Adrenal gland (tissue), 12 donors: ENCODE measurements around the gene NHERF1. TPM values are rescaled to one million over a fixed set of nuclear protein-coding genes. Genes with fewer than 3 reads are reported as not detected.

Source experiments
- DNase-seq, 7 donors: peaks; one replicate each; pipeline ENCODE4 v3.0.0-alpha.2; 2019 to 2020
- H3K27ac ChIP-seq, 5 donors: fragments of 200-600 bp; sonication (generic) in 4 of 5; 1 replicate in 3 of 5; 2 replicates in 2 of 5; pipeline versions ENCODE4 v1.5.1 to v1.8.0; 2016 to 2020; ENCODE audit warnings: mild to moderate bottlenecking in 1 of 5
- H3K27me3 ChIP-seq: fragments of 200-600 bp; 2 replicates; pipeline ENCODE4 v1.8.0; 2021
- H3K36me3 ChIP-seq, 2 donors: fragments of 200-600 bp; replicated peaks in 1 of 2; 1 replicate in 1 of 2; 2 replicates in 1 of 2; pipeline versions ENCODE4 v1.5.1 to v1.8.0; 2018 to 2022
- H3K4me1 ChIP-seq, 2 donors: fragments of 200-600 bp; replicated peaks in 1 of 2; 1 replicate in 1 of 2; 2 replicates in 1 of 2; pipeline versions ENCODE4 v1.5.1 to v1.8.0; 2018 to 2021
- H3K4me3 ChIP-seq, 4 donors: fragments of 200-600 bp; sonication (generic) in 3 of 4; one replicate each; pipeline ENCODE4 v1.5.1; 2016 to 2018
- H3K9me3 ChIP-seq, 3 donors: fragments of 200-600 bp; sonication (generic) in 1 of 3; replicated peaks in 1 of 3; 1 replicate in 2 of 3; 2 replicates in 1 of 3; pipeline versions ENCODE4 v1.5.1 to v1.8.0; 2016 to 2021
- CTCF ChIP-seq, 6 experiments: fragments of 450-650 bp in 4 of 6; fragments of 200-600 bp in 2 of 6; sonication (generic) in 1 of 6; IDR thresholded peaks; 1 replicate in 5 of 6; 2 replicates in 1 of 6; pipeline versions ENCODE4 v1.5.1 to v1.8.0; 2016 to 2021; ENCODE audit warnings: antibody characterized with exemption in 6 of 6, mild to moderate bottlenecking in 2 of 6, moderate library complexity in 1 of 6
- POLR2A ChIP-seq, 2 donors: fragments of 450-650 bp; IDR thresholded peaks; one replicate each; pipeline ENCODE4 v1.6.1; 2017; ENCODE audit warnings: antibody characterized with exemption in 2 of 2, mild to moderate bottlenecking in 2 of 2, moderate library complexity in 1 of 2
- WGBS, 4 donors: extraction: QIAGEN DNeasy Blood & Tissue Kit in 2 of 4; methylation state at CpG; one replicate each; pipeline versions ENCODE4 v1.1.5 to v1.1.7; 2013 to 2017; 5-methylcytosine and 5-hydroxymethylcytosine counted together
- intact Hi-C, 2 donors: fragments of 100-400 bp; cut with DNase I; formaldehyde crosslinking; loops; one replicate each; pipeline versions ENCODE4 v1.14.1 to v1.15.0; 2022 to 2023
- polyA plus RNA-seq, 3 donors: library from polyadenylated mRNA; stranded (reverse); fragments of 200-250 nt in 2 of 3; fragments of 350-450 nt in 1 of 3; fragmentation: Illumina TruSeq in 1 of 3; extraction: RNeasy Lipid Tissue Mini Kit (QIAGEN cat#74804) in 1 of 3; gene quantifications; one replicate each; pipeline ENCODE4 v1.2.3, GENCODE V29; 2013 to 2014
- total RNA-seq, 9 donors: library from RNA; depleted of rRNA in 4 of 9; stranded (reverse); fragments of >200 nt in 4 of 9; fragments of 120-200 nt in 1 of 9; fragmentation: NEBNext Ultra II Directional in 1 of 9; extraction: Animal tissue kit (Norgen Biotek cat#: 25700) in 1 of 9; gene quantifications; one replicate each; pipeline versions ENCODE4 v1.1.0 to v1.2.4, GENCODE V29; 2013 to 2023
- donor health status: healthy with polysubstance abuse.
- donor health status: Bipolar disorder and iron deficiency.
- donor health status: DM: yes; HTN: yes; CAD: no.
- donor health status: DM: no; HTN: no; CAD: no.
- donor health status: DM: no; HTN: no; CAD: no.
- donor health status: DM: yes; HTN: yes; CAD: no.

The NHERF1 gene
- total and polyA plus RNA-seq, 12 donors: 22.0 to 277 (median 209) TPM

- peak overlapping the region in 4 of 5 donors; percentile 63 to 85 (median 74) for H3K27ac ChIP-seq
- peaks cover 0 to 30% of the 10 kb centered on the region in 2 donors for H3K36me3 ChIP-seq
- intact Hi-C loops: no loop called here
- DNase-seq: no peak
- H3K4me3 ChIP-seq: peak overlapping the region in 3 of 4 donors; percentile 65 to 78 (median 68)
- H3K27me3 ChIP-seq: no peaks in the 10 kb centered on the region
- H3K4me1 ChIP-seq: peaks cover 31 to 41% of the 10 kb centered on the region in 2 donors
- whole genome bisulfite sequencing, 4 donors: 38 to 44% (median 41%) methylated on average over 12 of the region's 12 CpGs
- no peak for TF ChIP-seq CTCF (IDR thresholded peaks at IDR 0.05)
- TF ChIP-seq POLR2A (IDR thresholded peaks at IDR 0.05): no peak
- no peaks in the 10 kb centered on the region for H3K9me3 ChIP-seq
These were observed 27.1 kb downstream of the NHERF1 start for GRCh38 chr17:74775409-74776043.

- WGBS, 4 donors: 0 to 1% (median 1%) methylated on average over 44 to 64 of the region's 64 CpGs
These were observed 27.9 kb downstream of the NHERF1 start, which contains the start of gene NAT9 for GRCh38 chr17:74776044-74776962. NAT9 (minus strand) TSS chr17:74776345; CDS start chr17:74775698, 647 bp downstream.

GRCh38 chr17:74776990-74777389 is 28.6 kb downstream of the NHERF1 start:
- peaks cover 0 to 16% of the 10 kb centered on the region in 2 donors for H3K36me3 ChIP-seq
- H3K27ac ChIP-seq: no peak overlapping the region
- TF ChIP-seq POLR2A (IDR thresholded peaks at IDR 0.05) (no peak), CTCF (IDR thresholded peaks at IDR 0.05) (no peak)
- DNase-seq: no peak
- H3K4me1 ChIP-seq: peaks cover 31 to 42% of the 10 kb centered on the region in 2 donors
- intact Hi-C loops: no loop called here
- peak overlapping the region in 2 of 4 donors; percentile 68 to 78 for H3K4me3 ChIP-seq
- no peaks in the 10 kb centered on the region for H3K27me3 ChIP-seq
- 37 to 57% (median 39%) methylated on average over 6 to 10 of the region's 10 CpGs for WGBS, 4 donors
- H3K9me3 ChIP-seq: no peaks in the 10 kb centered on the region

More at GRCh38 chr17:74776044-74776962, 27.9 kb downstream of the NHERF1 start, which contains the start of gene NAT9:
- Histone ChIP-seq H3K4me3 (peak within 1 kb of the TSS; percentile 19 to 78 (median 66)), H3K27me3 (no peaks in the 10 kb centered on the region), H3K4me1 (peaks cover 31 to 42% of the 10 kb centered on the region in 2 donors), H3K36me3 (peaks cover 0 to 22% of the 10 kb centered on the region in 2 donors), H3K27ac (peak within 1 kb of the TSS in 4 of 5 donors; percentile 63 to 85 (median 74)), H3K9me3 (no peaks in the 10 kb centered on the region)
- TF ChIP-seq CTCF (IDR thresholded peaks at IDR 0.05) (no peak), POLR2A (IDR thresholded peaks at IDR 0.05) (peak in 1 of 2 donors; percentile 48)
- DNase-seq: peak; percentile 97 to 99 (median 98)
- intact Hi-C loops: no loop called here
